Skeletal muscle tissue (tissue), 4 donors: ENCODE measurements around the gene CD244. TPM values are rescaled to one million over a fixed set of nuclear protein-coding genes. Genes with fewer than 3 reads are reported as not detected.
"Not testable (repeated sequence)": the region's sequence is repeated elsewhere in the genome, so short reads cannot be mapped to it uniquely, and the experiment has no call there.

ENCODE experiments used
- H3K27ac ChIP-seq: one replicate; pipeline ENCODE4 v1.7.0; 2013; ENCODE audit warnings: mild to moderate bottlenecking, low read depth, low read length, inconsistent platforms
- H3K27me3 ChIP-seq, 3 donors: one replicate each; pipeline ENCODE4 v1.7.0; 2013; ENCODE audit warnings: low read length in 3 of 3; ENCODE audit not compliant: control insufficient read depth in 3 of 3, insufficient read depth in 3 of 3
- H3K36me3 ChIP-seq, 3 donors: one replicate each; pipeline ENCODE4 v1.7.0; 2013; ENCODE audit warnings: low read length in 3 of 3; ENCODE audit not compliant: control insufficient read depth in 3 of 3, insufficient read depth in 3 of 3
- H3K4me1 ChIP-seq, 3 donors: one replicate each; pipeline ENCODE4 v1.7.0; 2013; ENCODE audit warnings: low read length in 3 of 3, mild to moderate bottlenecking in 3 of 3; ENCODE audit not compliant: control insufficient read depth in 3 of 3, insufficient read depth in 3 of 3
- H3K4me3 ChIP-seq, 3 donors: one replicate each; pipeline ENCODE4 v1.7.0; 2013; ENCODE audit warnings: low read length in 3 of 3
- H3K9ac ChIP-seq, 3 donors: one replicate each; pipeline ENCODE4 v1.7.0; 2013; ENCODE audit warnings: low read length in 3 of 3, mild to moderate bottlenecking in 3 of 3, moderate library complexity in 2 of 3, low read depth in 1 of 3
- H3K9me3 ChIP-seq, 3 donors: one replicate each; pipeline ENCODE4 v1.7.0; 2013; ENCODE audit warnings: low read length in 3 of 3; ENCODE audit not compliant: control insufficient read depth in 3 of 3
- total RNA-seq: library from RNA; depleted of rRNA; stranded (reverse); fragments of >200 nt; gene quantifications from one replicate; pipeline ENCODE4 v1.2.3, GENCODE V29; 2014
- donor health status: Osteomylitis.

CD244 gene
- total RNA-seq, 1 donor from 2014 or later: 1.6 TPM

DNA sequence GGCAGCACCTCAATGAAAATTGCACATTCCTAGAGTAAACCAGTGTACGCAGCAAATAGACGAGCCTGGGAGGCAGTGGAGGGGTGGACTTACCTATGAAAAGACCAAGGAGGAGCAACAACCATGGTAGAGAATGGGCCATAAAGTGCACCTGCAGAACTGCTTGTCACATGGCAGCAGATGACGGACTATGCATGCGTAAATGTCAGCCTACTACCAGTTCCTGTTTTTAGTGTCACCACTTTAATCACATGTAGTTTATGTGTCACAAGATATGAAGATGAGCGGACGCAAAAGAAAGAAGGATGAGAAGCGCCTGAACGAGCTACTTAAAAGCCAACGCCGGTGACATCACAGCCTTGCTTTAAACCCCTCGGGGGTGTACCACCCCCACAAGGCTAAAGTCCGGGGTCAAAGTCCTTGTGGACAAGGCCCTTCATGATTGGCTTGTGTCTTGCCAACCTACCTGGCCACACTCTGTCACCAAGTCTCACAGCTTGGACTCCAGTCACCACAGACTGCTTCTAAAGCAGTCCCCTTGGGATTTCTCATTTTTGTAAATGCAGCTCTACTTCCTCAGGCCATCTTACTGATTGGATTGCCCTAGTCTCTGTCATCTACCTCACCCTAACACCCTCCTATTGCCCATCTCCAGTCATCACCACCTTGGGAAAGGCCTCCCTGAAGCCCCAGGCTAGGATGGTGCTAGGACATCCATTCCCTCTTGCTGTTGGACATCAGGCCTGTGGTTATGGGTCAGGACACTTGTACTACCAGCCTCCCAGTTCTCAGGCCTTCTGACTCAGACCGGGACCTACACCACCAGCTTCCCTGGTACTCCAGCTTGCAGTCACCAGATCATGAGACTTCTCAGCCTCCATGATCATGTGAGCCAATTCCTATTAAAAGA, 72.7 kb downstream of the CD244 start:
- no peak overlapping the region for H3K27ac ChIP-seq
- peaks cover 0 to 2% (median 0%) of the 10 kb centered on the region in 3 donors for H3K9me3 ChIP-seq
- no peaks in the 10 kb centered on the region for H3K4me1 ChIP-seq
- no peak overlapping the region for H3K9ac ChIP-seq
- H3K36me3 ChIP-seq: no peaks in the 10 kb centered on the region
- no peak overlapping the region for H3K4me3 ChIP-seq
- no peaks in the 10 kb centered on the region for H3K27me3 ChIP-seq

DNA sequence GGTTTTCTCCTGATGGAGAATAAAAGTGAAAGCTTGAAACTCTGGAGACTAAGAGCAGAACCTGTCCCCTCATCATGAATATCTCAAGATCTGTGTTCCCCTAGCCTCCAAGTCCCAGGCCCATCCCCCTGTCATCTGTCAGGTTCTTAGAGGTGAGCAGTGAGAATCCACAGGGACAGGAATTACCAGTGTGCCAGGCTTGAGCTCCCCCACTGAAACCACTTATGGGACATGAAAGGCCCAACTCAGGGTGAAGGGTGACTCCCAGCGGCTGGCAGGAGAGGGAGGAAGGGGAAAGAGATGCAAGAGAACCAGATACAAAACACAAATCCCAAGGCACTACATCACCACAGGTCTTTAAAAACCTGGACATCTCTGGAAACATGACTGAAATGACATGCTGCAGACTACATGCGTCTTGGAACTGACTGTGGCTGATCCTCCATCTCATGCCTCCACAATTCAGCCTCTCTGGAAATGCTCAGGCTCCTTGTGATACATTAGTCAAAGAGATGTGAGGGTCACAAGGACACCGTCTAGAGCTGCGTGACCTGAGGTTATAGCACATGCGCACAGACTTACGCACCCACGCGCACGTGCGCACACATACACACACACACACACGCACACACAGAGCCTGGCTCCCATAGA, 73.5 kb downstream of the CD244 start:
- H3K27ac ChIP-seq: no peak overlapping the region
- peaks cover 0 to 2% (median 0%) of the 10 kb centered on the region in 3 donors for H3K9me3 ChIP-seq
- H3K4me3 ChIP-seq: no peak overlapping the region
- no peaks in the 10 kb centered on the region for H3K4me1 ChIP-seq
- H3K36me3 ChIP-seq: no peaks in the 10 kb centered on the region
- H3K9ac ChIP-seq: no peak overlapping the region
- H3K27me3 ChIP-seq: no peaks in the 10 kb centered on the region

DNA sequence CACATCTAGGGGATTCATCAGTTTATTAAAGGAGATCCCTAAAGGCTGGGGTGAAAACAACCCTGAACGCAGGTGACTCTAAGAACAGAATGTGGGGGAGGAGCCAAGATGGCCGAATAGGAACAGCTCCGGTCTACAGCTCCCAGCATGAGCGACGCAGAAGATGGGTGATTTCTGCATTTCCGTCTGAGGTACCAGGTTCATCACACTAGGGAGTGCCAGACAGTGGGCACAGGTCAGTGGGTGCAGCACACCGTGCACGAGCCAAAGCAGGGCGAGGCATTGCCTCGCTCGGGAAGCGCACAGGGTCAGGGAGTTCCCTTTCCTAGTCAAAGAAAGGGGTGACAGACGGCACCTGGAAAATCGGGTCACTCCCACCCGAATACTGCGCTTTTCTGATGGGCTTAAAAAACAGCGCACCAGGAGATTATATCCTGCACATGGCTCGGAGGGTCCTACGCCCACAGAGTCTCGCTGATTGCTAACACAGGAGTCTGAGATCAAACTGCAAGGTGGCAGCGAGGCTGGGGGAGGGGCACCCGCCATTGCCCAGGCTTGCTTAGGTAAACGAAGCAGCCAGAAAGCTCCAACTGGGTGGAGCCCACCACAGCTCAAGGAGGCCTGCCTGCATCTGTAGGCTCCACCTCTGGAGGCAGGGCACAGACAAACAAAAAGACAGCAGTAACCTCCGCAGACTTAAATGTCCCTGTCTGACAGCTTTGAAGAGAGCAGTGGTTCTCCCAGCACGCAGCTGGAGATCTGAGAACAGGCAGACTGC, 79.5 kb downstream of the CD244 start:
- H3K9ac ChIP-seq, H3K27ac ChIP-seq, H3K27me3 ChIP-seq, H3K36me3 ChIP-seq, H3K9me3 ChIP-seq, H3K4me1 ChIP-seq, H3K4me3 ChIP-seq: not testable (repeated sequence)

DNA sequence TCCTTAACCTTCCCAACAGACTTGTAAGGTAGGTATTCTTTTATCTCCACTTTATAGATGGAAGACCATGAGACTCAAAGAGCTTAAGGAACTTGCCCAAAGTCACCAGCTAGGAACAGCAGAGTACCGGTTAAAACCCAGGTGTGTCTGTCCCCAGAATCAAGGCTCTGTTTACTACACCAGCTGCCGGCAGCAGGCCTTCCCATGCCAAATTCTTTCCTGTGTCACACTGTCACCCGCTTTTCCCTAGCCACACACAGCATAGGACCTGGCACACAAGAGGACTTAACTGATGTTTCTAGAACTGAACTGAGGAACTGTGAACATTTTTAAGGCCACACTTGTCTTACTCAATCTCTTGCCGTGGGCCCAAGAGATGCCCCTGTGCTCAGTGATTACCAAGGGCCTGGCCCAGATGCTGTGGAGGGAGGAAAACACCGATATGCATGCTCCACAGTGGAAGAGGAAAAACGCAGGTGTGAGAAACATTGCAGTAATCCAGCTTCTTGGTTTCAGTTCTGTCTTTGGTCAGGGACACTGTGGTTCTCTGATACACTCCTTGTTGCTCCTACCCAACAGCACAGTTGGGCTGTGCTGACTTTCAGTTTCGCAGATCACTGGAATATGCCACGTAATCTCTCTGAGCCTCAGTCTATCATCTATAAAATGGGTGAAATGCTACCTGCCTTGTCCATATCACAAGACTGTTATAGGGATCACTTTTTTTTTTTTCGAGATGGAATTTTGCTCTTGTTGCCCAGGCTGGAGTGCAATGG, 80.6 kb downstream of the CD244 start:
- Histone ChIP-seq H3K36me3 (no peaks in the 10 kb centered on the region), H3K27ac (no peak overlapping the region)

DNA sequence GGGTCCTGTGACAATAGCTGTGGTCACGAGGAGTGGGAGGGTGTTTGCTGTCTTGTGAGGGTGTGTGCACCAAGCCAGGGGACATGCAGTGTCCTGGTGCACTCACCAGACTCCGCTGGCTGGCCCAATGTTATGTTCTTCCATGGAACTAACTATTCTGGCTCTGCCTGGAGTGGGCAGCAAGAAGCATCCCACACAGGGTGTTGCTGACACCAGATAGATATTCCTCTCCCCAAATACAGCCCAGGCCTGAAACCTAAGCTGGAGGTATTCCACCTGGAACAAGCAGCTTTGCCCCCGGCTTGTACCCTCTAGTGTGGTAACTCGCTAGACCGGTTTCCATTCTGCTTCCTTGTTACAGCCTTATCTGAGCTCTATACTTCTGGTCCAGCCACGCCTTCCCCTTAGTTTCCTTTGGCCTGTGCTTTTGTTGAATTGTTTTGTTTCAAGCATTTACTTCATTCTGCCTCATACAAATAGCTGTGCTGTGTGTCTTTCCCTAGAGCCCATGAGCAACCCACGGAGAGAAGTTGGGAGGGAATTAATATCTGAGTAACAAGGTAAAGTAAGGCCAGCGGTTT, 81.4 kb downstream of the CD244 start:
- Histone ChIP-seq H3K9ac (no peak overlapping the region), H3K27me3 (no peaks in the 10 kb centered on the region), H3K4me1 (no peaks in the 10 kb centered on the region), H3K27ac (no peak overlapping the region), H3K4me3 (no peak overlapping the region), H3K9me3 (no peaks in the 10 kb centered on the region), H3K36me3 (no peaks in the 10 kb centered on the region)

More for the DNA sequence above, 80.6 kb downstream of the CD244 start:
- Histone ChIP-seq H3K9me3 (no peaks in the 10 kb centered on the region), H3K4me3 (no peak overlapping the region), H3K4me1 (no peaks in the 10 kb centered on the region), H3K27me3 (no peaks in the 10 kb centered on the region), H3K9ac (no peak overlapping the region)

DNA sequence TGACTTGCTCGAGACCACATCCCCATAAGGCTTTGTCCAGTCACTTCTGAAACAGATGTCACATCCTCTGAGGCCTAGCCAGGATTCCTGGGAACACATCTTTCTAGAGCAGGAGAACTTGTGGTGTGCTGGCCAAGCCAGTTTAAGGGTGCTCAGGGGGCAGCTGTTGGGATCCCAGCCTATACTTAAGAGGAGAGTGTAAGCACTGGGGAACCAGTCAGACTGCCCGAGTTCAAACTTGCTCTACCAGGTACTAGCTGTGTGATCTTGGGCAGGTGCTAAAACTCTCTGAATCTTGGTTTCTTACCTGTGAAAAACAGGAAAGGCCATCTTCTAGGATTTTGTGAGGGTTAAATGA, 82.3 kb downstream of the CD244 start:
- H3K4me1 ChIP-seq: no peaks in the 10 kb centered on the region
- no peak overlapping the region for H3K4me3 ChIP-seq
- no peaks in the 10 kb centered on the region for H3K36me3 ChIP-seq
- peaks cover 0 to 5% (median 0%) of the 10 kb centered on the region in 3 donors for H3K27me3 ChIP-seq
- H3K9me3 ChIP-seq: no peaks in the 10 kb centered on the region
- no peak overlapping the region for H3K27ac ChIP-seq
- H3K9ac ChIP-seq: no peak overlapping the region

Other genes starting within 250 kb of the CD244 start
- gene SLAMF1, start 215.8 kb downstream of the CD244 start, total RNA-seq: not detected
- gene CD48, start 151.1 kb downstream of the CD244 start, total RNA-seq: 5.2 TPM
- gene SLAMF7, start 123.6 kb downstream of the CD244 start, total RNA-seq: 0.52 TPM
- gene LY9, start 66.7 kb downstream of the CD244 start, total RNA-seq: not detected
- not detected for gene ITLN1, start 22.3 kb upstream of the CD244 start, total RNA-seq
- not detected for gene ITLN2, start 91.9 kb upstream of the CD244 start, total RNA-seq
- gene F11R, start 158.3 kb upstream of the CD244 start, total RNA-seq: 10.4 TPM
- 27.7 TPM for gene TSTD1, start 176.1 kb upstream of the CD244 start, total RNA-seq
- gene USF1, start 183.1 kb upstream of the CD244 start, total RNA-seq: 66.3 TPM
- 4.2 TPM for gene ARHGAP30, start 207.0 kb upstream of the CD244 start, total RNA-seq
- not detected for gene NECTIN4, start 226.7 kb upstream of the CD244 start, total RNA-seq
- not detected for gene KLHDC9, start 235.5 kb upstream of the CD244 start, total RNA-seq